ENCODE measurements around the gene TRIM65.

GRCh38 chr17:75901727-75902126 is 5.0 kb upstream of the TRIM65 start:
- no peak for TF ChIP-seq NR2C2 (CRISPR knock-in tag; IDR thresholded peaks at IDR 0.05; ENCODE audit: borderline replicate concordance)
- TF ChIP-seq SOX6 (IDR thresholded peaks at IDR 0.05): no peak
- TF ChIP-seq SOX6 (CRISPR knock-in tag; IDR thresholded peaks at IDR 0.05): no peak
- TF ChIP-seq CTCF (CRISPR knock-in tag; IDR thresholded peaks at IDR 0.05): no peak
- TF ChIP-seq, protein P1, sequence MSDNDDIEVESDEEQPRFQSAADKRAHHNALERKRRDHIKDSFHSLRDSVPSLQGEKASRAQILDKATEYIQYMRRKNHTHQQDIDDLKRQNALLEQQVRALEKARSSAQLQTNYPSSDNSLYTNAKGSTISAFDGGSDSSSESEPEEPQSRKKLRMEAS (IDR thresholded peaks at IDR 0.05): no peak
- TF ChIP-seq, protein P2, sequence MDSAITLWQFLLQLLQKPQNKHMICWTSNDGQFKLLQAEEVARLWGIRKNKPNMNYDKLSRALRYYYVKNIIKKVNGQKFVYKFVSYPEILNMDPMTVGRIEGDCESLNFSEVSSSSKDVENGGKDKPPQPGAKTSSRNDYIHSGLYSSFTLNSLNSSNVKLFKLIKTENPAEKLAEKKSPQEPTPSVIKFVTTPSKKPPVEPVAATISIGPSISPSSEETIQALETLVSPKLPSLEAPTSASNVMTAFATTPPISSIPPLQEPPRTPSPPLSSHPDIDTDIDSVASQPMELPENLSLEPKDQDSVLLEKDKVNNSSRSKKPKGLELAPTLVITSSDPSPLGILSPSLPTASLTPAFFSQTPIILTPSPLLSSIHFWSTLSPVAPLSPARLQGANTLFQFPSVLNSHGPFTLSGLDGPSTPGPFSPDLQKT (CRISPR knock-in tag; IDR thresholded peaks at IDR 0.05; ENCODE audit: borderline replicate concordance): no peak

All from HepG2 (cell line).